ENCODE data around the gene BDH1.
"Not testable (repeated sequence)": the region's sequence is repeated elsewhere in the genome, so short reads cannot be mapped to it uniquely, and the experiment has no call there.

Gene BDH1

DNA sequence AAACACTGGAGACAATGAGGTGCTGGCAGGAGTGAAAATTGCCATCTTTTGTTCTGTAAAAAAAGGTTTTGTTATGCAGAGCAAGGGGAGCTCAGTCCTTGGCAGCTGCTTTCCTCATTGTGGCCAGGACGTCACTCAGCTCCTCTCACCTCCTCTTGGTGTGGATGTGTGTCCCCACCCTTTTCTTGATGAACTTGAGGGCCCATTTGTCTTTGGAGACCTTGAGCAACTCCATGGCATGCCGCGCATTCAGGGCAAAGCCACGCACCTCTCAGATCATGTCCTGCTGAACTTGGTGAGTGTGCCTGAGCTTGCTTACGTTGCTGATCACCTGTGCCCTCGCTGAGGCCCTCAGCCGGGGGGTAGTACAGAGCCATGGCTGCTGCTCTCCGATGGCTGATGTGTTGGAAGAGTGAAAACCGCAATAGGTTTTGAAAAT is 24.5 kb upstream of the BDH1 start:
- H3K9me3 ChIP-seq, result no peaks in the 10 kb centered on the region; the same call in 1 of the 2 replicates
- H3K36me3 ChIP-seq, result no peaks in the 10 kb centered on the region
- no peak overlapping the region for H3K4me3 ChIP-seq (ENCODE audit: low read depth, low read length)
- no peak for DNase-seq
- no peaks in the 10 kb centered on the region for H3K27me3 ChIP-seq
- no peaks in the 10 kb centered on the region for H3K4me1 ChIP-seq
- TF ChIP-seq, protein P1, sequence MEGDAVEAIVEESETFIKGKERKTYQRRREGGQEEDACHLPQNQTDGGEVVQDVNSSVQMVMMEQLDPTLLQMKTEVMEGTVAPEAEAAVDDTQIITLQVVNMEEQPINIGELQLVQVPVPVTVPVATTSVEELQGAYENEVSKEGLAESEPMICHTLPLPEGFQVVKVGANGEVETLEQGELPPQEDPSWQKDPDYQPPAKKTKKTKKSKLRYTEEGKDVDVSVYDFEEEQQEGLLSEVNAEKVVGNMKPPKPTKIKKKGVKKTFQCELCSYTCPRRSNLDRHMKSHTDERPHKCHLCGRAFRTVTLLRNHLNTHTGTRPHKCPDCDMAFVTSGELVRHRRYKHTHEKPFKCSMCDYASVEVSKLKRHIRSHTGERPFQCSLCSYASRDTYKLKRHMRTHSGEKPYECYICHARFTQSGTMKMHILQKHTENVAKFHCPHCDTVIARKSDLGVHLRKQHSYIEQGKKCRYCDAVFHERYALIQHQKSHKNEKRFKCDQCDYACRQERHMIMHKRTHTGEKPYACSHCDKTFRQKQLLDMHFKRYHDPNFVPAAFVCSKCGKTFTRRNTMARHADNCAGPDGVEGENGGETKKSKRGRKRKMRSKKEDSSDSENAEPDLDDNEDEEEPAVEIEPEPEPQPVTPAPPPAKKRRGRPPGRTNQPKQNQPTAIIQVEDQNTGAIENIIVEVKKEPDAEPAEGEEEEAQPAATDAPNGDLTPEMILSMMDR (IDR thresholded peaks at IDR 0.05; ENCODE audit: low read depth, low read length), result no peak

DNA sequence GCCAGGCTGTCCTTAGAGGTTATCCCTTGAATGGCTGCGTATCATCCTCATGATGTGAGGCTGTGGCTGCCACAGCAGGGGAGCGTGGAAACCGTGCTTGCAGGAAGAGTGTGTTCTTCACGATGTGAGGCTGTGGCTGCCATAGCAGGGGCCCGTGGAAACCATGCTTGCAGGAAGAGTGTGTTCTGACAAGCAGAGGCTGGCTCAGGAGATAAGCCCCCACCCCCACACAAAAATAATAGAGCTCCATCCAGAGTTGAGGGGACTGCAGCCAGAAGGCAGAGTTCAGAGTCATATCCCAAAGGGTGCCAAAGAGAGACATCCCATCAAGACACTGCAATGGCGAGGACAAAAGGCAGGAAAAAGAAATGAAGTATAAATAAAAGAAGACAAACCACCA is 22.6 kb upstream of the BDH1 start:
- Histone ChIP-seq H3K27me3 (no peaks in the 10 kb centered on the region), H3K36me3 (no peaks in the 10 kb centered on the region), H3K9me3 (no peaks in the 10 kb centered on the region; the same call in 1 of the 2 replicates), H3K4me3 (ENCODE audit: low read depth, low read length) (no peak overlapping the region), H3K4me1 (no peaks in the 10 kb centered on the region)
- TF ChIP-seq, protein P1 (IDR thresholded peaks at IDR 0.05; ENCODE audit: low read depth, low read length), result no peak
- DNase-seq, result no peak

DNA sequence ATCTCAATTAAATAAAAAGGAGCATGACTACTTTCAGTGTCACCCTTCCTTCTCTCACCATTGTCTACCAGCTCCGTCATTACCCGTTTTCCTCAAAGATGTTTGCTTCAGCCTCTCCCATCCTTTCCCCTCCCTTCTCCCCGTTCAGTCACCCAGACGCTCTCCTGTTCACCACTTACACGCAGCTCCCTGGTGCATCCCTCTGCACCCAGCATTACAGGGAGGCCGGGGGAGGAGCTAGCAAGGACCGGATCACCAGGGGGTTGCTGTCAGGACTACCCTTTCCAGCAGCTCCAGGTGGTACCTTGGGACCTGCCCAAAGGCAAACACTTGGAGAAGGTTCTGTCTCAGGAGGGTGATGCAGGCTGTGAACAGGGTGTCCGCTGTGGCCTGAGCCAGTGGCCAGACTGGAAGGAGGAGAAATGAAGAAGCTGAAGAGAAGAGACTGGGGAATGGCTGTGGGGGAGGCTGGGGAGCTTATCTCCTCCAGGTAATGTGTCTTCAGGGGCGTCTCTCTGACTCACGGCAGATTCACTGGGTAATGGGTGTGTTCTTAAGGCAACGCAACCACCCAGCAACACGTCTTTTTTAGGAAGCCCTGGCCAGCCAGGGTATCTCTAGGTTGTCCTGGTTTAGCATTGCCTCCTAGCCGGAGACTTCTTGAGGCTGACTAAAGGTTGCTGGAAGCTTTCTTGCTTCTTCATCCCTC is 21.8 kb upstream of the BDH1 start:
- no peaks in the 10 kb centered on the region for H3K27me3 ChIP-seq
- no peak overlapping the region for H3K4me3 ChIP-seq (ENCODE audit: low read depth, low read length)
- no peak for DNase-seq
- no peaks in the 10 kb centered on the region; the same call in 1 of the 2 replicates for H3K9me3 ChIP-seq
- H3K36me3 ChIP-seq, result no peaks in the 10 kb centered on the region
- TF ChIP-seq, protein P1 (IDR thresholded peaks at IDR 0.05; ENCODE audit: low read depth, low read length), result no peak
- no peaks in the 10 kb centered on the region for H3K4me1 ChIP-seq

DNA sequence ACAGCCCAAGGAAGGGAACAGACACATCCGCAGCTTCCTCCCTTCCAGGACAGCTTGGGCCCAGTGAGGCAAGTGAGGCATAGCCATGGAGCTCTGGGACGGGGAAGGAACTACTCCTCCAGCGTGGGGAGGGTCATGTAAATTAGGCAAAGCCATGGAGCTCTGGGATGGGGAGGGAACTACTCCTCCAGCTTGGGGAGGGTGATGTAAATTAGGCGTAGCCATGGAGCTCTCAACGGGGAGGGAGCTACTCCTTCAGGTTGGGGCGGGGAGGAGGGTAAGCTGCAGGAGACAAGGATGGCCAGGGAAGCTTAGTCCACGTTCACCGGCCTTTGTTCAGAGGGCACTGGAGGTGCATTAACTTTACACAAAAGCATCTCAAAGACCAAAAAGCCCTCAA is 21.1 kb upstream of the BDH1 start:
- TF ChIP-seq, protein P1 (IDR thresholded peaks at IDR 0.05; ENCODE audit: low read depth, low read length), result no peak
- no peak for DNase-seq
- no peaks in the 10 kb centered on the region for H3K36me3 ChIP-seq
- no peak overlapping the region for H3K4me3 ChIP-seq (ENCODE audit: low read depth, low read length)
- H3K9me3 ChIP-seq, result no peaks in the 10 kb centered on the region; the same call in 1 of the 2 replicates
- no peaks in the 10 kb centered on the region for H3K27me3 ChIP-seq
- no peaks in the 10 kb centered on the region for H3K4me1 ChIP-seq

DNA sequence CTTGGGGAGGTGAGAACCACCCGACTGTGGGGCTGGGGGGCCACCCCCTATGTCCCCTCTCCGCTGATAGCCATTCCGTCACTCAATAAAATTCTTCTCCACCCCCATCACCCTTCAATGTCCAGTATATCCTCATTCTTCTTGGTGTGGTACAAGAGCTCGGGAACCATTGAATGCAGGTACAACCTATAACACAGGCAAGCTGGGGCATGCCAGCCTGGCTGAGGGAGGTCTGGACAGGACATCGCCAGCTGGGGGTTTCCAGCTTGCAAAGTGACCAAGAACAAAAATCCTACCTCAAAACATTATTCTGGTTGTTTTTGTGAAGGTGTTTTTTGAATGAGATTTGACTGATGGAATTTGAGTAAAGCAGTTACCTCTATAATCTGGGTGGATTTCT is 19.6 kb upstream of the BDH1 start:
- no peaks in the 10 kb centered on the region for H3K4me1 ChIP-seq

DNA sequence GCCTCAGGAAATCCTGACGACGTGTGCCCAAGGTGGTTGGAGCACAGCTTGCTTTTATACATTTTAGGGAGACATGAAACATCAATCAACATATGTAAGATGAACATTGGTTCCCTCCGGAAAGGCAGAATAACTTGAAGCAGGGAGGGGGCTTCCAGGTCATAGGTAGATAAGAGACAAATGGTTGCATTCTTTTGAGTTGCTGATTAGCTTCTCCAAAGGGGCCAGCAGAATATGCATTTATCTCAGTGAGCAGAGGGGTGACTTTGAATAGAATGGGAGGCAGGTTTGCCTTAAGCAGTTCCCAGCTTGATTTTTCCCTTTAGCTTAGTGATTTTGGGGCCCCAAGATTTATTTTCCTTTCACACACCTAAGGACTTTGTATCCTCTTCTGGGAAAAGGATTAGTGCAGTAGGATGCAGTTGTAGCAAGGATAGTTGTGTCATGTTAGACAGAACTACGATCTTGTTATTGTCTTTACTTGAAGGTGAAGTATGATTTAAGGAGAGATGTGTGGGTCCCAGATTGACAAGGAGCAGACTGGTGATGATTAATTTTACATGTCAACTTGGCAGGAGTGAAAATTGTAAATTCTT is 18.7 kb upstream of the BDH1 start:
- H3K4me3 ChIP-seq (ENCODE audit: low read depth, low read length); H3K27me3 ChIP-seq; DNase-seq; H3K9me3 ChIP-seq; H3K36me3 ChIP-seq; H3K4me1 ChIP-seq: not testable (repeated sequence)

More for the DNA sequence above, 19.6 kb upstream of the BDH1 start:
- TF ChIP-seq, protein P1 (IDR thresholded peaks at IDR 0.05; ENCODE audit: low read depth, low read length), result no peak
- H3K36me3 ChIP-seq, result no peaks in the 10 kb centered on the region
- DNase-seq, result no peak
- H3K9me3 ChIP-seq, result no peaks in the 10 kb centered on the region; the same call in 1 of the 2 replicates
- no peak overlapping the region for H3K4me3 ChIP-seq (ENCODE audit: low read depth, low read length)
- no peaks in the 10 kb centered on the region for H3K27me3 ChIP-seq
